Islet precursor cell (in vitro differentiated cells): ENCODE measurements around the gene HOXB7.

Experiments
- DNase-seq: peaks from one replicate; pipeline ENCODE4 v3.0.0-alpha.2; 2018

Gene HOXB7

DNA sequence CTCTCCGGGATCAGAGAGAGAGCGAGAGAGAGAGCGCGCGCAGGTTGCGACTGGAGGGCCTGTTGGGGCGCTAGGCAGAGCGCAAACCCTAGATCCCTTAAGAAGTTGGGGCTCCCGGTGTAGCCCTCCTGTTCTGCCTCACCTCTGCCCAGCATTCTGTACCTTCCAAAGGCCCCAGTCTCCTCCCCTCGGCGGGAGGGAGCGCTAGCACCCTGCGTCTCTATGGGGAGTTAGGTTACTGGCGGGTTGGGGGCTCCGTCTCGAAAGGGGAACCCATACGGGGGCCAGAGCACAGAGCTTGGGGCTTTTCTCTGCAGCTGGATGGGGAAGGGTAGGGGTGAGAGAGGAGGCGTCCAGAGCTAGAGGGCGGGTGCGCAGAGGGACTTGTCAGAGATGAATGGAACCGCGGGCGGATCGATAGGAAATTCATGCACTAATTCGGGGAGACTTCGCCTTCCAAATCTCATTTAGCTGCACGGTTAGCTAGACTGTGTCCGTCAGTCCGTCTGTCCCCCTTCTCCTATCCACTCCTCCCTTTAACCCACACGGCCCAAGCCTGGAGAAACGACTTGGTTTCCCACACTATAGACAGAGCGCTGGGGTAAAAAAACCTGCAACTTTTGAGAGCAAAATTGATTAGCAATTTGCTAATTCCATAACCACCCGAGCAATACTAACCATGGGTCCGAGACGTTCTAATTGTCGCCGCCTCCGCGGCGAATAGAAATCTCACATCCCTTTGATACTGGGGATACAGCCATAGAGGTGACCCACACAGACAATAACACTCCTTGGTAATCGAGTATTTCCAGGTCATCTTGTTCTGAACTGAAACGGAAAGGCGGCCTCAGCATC, 32.0 kb downstream of the HOXB7 start:
- DNase-seq = no peak

DNA sequence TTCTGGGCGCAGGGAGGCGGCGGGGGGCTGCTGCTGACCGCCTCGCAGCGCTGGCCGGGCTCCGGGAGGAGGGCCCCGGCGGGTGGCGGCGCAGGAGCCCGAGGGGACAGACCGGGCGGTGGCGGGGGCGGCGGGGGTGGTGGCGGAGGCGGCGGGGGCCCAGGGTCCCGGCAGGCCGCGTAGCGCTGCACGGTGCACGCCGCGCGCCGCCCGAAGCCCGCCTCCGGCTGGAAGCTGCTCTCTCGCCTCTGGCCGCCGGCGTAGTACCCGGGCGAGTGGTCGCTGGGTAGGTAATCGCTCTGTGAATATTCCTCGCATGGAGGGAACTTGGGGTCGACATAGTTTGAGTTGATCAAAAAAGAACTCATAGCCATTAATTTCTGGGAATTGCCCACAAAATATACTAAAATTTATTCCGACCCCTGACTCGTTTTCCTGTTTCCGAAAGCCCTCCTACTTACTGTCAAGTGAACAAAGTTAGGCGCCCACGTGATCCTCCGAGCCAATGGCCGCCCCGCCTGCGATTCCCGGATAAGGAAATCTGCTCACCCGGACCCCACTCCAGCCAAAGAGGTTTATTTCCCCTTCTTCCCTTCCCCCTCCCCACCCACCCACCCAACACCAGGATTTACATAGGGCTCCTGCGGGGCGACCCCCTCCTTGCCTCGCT, 32.7 kb downstream of the HOXB7 start, which contains the start of gene HOXB4:
HOXB4 (minus strand) TSS at position 405 of the 670 bp plus-strand sequence; CDS start at position 374, 31 bp downstream.
- DNase-seq = peak; percentile 92

DNA sequence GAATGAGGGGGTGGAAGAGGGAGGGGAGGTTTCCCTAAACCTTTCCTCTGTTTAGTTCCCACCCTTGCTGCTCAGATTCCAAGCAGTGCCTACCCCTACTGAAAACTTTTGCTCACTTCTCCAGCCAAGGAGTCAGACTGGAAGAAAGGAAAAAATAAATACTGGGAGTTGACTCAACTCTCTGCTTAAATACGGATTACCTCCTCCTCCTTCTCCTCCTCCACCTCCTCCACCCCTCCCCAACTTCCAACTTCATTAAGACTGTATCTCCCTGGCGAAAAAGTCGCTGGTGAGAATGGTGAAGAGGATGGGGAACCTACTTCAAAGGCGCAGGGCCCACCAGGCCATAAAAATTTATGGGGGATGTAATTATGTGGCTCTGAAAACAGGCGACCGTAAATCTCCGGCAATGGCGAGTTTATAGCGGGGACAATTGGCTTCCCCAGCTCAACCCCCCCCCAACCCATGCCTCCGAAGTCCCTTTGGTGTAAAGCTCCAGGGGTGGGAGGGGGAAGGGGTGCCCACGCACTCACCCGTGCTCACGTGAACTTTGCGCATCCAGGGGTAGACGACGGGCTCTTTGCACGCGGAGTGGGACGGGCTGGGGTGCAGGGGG, 33.4 kb downstream of the HOXB7 start:
- DNase-seq = no peak

GRCh38 chr17:48576479-48577309, 34.1 kb downstream of the HOXB7 start:
- peak; percentile 91 for DNase-seq

DNA sequence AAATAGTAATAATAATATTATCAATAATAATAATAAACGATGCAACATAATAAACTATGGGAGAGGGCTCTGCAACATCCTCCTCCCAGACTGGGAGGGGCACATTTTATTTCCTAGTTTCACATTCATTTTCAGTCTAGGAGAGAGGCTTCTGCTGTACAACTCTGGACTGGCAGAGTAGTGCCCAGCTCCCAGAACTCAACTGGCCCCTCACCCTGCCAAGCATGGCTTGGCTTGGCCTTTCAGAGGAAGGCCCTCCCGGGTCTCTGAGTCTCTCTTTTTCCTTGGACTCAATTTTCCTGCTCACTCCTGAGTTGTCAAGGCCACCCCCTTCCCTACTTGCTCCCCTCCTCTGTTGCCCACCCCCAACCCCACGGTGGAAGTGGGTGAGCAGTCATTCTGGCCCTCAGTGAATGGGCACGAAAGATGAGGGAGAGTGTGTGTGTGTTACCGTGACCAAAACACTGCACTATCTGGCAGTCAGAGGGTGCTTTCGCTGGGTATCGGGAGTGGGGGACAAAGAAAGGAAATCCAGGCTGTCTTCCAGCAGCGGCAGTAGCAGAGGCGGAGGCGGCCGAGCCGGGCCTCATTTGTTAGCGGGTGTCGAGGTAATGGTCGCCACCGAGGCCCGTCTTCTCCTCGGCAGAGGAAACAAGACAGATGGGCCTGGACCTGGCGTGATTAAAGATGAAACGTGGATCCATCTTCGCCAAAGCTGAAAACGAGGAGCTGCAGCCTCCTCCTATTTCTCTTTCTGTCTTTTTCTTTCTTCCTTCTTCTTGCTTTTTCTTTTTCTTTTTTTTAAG, 34.9 kb downstream of the HOXB7 start:
- DNase-seq = no peak

- DNase-seq = no peak
These were observed 35.7 kb downstream of the HOXB7 start for GRCh38 chr17:48575066-48575582.

DNA sequence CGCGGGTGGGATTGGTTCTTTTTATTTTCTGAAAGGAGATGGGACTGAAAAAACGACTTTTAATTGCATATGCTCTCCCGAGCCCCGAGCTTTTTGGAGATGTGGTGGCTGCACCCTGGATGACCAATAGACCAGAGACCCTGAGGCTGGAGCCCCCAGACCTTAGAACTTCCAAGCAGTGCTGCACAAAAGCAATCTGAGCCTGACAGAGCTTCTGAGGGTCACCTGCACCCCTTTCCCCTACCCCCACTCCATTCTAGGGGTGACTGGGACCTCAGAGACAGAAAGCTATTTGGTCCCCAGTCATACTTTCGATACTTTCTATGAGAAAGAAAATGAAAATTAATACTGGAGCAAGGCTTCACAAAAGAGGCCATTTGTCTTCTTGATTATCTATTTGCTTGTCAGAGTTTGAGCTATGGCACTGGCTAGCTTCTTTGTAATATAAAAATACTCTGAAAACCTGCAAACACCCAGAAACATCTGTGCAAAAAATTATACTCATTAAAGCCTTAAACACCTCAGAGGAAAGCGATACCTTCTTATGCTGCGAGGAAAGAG, 36.2 kb downstream of the HOXB7 start:
- DNase-seq = no peak

GRCh38 chr17:48571826-48572417, 38.9 kb downstream of the HOXB7 start:
- DNase-seq = no peak

DNA sequence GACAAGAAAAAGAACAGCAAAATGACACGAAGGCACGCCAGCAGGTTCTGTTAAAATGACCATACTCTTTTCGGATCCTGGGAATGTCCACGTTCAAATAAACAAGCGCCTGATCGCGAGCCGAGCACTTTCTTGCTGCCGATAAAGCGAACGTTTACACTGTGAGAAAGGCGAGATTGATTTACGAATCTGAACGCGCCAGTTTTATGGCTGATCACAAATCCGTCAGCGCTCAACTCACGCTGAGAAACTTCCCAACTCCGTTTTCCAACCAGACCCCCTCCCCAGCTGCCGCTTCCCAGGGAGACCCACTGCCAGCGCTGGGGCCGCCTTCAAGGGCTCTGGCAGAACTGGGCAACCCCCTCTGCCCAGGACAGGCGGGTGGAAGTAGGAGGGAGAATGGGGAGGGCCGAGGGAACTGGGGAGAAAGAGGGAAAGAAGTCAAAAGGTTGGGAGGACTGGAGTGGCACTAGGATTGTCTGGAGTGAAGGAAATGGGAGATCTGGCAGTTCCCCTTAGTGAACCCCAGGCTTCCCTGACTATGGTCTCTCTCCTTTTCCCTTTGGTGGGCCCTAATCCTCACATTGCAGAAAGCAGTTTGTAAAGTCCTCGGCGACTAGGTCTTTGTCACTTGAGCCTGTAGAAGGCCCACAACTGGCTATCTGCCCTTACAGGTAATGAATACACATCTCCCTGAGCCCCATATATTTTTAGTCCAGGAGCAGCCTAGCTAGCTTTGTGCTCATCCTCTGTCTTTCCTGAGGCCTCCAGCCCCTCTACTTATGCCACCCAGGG, 39.6 kb downstream of the HOXB7 start:
- DNase-seq = peak; percentile 80

DNA sequence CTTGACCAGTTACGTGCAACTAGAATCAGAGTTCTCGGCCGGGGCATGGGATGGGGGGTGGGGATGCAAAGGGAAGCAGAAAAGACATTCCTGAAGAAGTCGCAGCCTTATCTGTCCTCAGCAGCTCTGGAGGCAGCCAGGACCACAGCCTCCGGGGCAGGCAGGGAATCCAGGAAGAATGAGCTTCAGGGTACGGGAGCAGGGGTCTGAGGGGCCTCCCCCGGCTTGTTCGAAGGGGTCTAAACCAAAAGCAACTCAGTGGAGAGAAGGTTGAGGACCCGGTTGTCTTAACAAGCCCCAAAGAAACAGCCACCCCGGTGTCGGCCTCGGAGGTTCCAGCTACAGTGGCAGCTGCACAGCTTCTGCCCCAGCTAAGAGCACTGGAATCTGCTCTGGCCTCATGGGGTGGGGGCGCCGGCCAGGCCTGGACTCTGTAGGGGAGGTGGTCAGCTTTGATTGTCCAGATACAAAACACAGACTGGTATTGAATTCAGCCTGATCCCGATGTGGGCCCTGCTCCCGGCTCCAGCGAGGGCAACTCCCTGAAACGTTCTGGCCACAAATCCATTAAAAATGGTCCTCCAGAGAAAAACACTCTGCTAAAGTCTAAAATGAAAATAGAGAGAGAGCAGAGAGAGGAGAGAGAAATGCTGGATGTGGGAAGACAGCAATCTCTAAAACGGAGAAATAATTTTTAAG, 40.3 kb downstream of the HOXB7 start:
- DNase-seq = peak; percentile 89

DNA sequence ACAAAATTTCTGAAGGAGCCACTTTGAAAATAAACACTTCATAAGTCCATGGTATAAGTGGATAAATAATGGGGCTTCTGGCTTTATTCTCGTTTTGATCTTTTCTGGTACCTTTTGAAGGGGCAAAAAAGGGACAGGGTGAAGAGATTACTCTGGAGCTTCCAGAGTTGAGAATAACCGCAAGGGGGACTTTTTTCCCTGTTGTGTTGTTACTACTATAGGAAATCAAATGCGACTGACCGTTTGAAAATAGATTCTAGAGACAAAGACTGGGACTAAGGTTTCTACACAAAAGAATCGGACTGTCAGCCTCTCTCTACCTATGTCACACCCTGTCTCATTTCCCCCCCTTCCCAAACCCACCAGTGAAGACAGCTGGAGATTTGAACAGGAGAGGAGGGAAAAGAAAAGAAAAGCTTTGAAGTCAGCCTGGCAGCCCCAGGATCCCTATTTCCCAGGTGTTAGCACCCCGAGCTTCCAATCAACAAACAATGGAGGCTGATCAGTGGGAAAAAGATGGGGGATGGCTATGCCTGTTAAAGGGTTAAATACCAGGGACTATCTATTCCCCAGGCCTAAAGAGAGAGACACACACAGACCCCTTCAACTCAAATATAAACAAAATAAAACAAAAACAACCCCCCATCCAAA, 41.0 kb downstream of the HOXB7 start:
- DNase-seq = no peak

DNA sequence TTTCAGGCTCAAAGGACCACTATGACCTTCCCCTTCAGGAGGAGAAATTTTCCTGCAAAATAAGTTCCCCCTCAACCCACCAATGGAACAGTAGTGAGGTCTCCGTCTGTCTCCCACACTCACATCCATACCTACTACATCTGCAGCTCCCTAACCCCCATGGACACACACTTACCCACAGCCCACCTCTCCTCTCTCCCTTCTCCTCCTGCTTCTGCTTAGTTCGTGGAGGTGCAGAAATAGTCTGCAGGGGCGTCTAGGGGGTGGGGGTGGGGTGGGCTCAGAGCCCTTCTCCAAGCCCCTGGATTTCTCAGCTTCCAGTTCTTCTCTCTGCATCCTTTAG, 41.6 kb downstream of the HOXB7 start:
- no peak for DNase-seq

GRCh38 chr17:48568499-48569239, 42.1 kb downstream of the HOXB7 start:
- DNase-seq = no peak

- no peak for DNase-seq
These were observed 43.0 kb downstream of the HOXB7 start for GRCh38 chr17:48567646-48568354.

DNA sequence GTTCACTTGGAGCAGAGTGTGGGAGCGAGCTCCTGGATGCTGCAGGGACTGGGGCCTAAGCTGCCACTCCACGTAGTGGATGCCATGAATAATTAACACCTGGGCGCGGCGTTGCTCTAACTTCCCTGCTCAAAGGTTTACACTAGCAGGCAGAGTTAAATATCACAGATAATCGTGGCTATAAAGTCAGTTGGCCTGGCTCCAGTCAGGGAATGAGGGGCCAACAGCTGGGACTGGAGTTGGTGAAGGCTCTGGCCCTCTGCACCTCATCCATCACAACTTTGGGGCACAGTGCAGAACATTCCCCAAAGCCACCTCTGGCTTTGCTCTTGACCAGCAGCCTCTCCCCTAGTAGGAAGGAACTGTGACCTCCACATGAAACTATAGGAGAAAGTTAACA, 43.6 kb downstream of the HOXB7 start:
- DNase-seq = no peak

DNA sequence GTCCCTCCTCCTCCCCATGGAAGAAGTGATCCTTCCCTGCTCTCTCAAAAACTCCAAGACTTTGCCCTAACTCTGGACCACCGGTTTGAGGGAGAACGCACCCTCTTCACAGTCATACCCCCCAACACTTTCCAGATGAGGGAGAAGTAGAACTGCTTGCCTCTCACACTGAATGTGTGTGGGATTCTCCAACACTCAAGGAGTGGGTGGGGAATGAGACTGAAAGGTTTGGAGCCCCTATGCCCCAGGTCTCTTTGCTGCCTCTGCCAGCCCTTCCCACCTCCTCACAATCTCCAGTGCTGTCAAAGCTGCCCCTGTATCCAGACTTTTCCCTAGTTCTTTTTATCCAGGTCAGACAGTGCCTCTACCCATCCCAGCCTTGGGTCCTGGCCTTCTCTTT, 44.1 kb downstream of the HOXB7 start:
- DNase-seq = no peak

DNA sequence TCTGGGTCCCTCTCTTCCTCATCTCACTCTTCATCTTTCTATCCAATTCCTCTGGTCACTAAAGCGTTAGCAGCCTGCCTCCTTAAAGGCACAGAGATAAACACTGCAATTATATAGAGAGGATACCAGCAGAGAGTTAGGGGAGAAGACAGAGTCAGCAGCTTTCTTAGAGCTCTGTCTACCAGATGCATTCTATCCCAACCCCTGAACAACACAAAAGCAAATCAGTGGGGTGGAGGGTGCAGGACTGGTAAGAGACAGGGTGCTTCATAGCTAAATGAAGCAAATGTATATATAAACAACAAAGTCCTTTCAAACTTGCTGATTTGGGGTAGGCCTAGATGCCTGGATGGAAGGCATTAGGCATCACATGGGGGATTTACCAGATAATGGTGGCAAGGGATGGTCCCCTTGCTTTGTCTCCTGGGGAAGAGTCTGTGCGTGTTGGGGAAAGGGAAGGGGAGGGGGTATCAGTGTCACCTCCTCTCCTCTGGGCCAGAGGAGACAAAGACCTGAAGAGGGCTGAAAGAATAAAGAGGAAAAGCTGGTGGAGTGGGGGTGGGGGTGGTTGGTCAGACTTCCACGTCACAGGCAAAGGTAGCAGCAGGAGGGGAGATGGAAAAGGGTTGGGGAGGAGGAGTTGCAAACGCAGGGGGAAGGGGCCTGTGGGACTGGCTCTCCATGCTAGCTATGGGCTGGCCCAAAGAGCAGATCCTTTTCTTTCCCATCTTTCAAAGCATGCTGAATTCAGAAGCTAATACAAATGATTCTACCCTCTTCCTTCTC, 44.7 kb downstream of the HOXB7 start:
- no peak for DNase-seq
